LNCAP (cell line): Measurements from ENCODE around the gene TMEM144.

Source experiments
- CTCF ChIP-seq: fragments of 450-650 bp; IDR thresholded peaks from 2 replicates; pipeline ENCODE4 v1.5.1; 2017; ENCODE audit warnings: mild to moderate bottlenecking

Gene TMEM144

GRCh38 chr4:158181906-158182305 lies 28.4 kb upstream of the TMEM144 start:
- no peak for TF ChIP-seq CTCF

- no peak for TF ChIP-seq CTCF
Observed at GRCh38 chr4:158182736-158183135, 27.6 kb upstream of the TMEM144 start.

- TF ChIP-seq CTCF: no peak
Observed at GRCh38 chr4:158186815-158187214, 23.5 kb upstream of the TMEM144 start.

GRCh38 chr4:158189422-158189821 lies 20.9 kb upstream of the TMEM144 start:
- no peak for TF ChIP-seq CTCF

- TF ChIP-seq CTCF: no peak
Observed at GRCh38 chr4:158190718-158191117, 19.6 kb upstream of the TMEM144 start.

- no peak for TF ChIP-seq CTCF
Observed at GRCh38 chr4:158192439-158193158, 17.7 kb upstream of the TMEM144 start.

- peak; percentile 53 for TF ChIP-seq CTCF
Observed at GRCh38 chr4:158193171-158193749, 17.0 kb upstream of the TMEM144 start.
